Erythroblast (primary cell): ENCODE data around the gene RPS26.

Experiments
- GATA1 ChIP-seq: IDR thresholded peaks from 2 replicates; pipeline ENCODE4 v1.6.1; 2011; ENCODE audit warnings: low read depth, mild to moderate bottlenecking, control low read depth, low read length, moderate library complexity
- POLR2A ChIP-seq: IDR thresholded peaks from 2 replicates; pipeline ENCODE4 v1.6.1; 2011; ENCODE audit warnings: mild to moderate bottlenecking, low read length

GRCh38 chr12:56011509-56012090 lies 30.1 kb upstream of the RPS26 start:
- TF ChIP-seq POLR2A (no peak), GATA1 (no peak)
